IMR-90 (cell line): ENCODE data around the gene OCLN. TPM values are rescaled to one million over a fixed set of nuclear protein-coding genes. Genes with fewer than 3 reads are reported as not detected.

ENCODE experiments used
- ATAC-seq: fragments of 200-7000 bp; cut with Tn5 transposase; 2 replicates; pipeline ENCODE4 v1.9.1; 2020; ENCODE audit warnings: low read depth, mild to moderate bottlenecking, moderate library complexity
- BruUV-seq: library from RNA; stranded (reverse); fragments of 400-500 nt; replicated peaks from 2 replicates; lab custom pipeline; 2021; lab: Mats Ljungman, UMichigan
- CTCF ChIA-PET: fragments of 300-600 bp; formaldehyde crosslinking; extraction: SDS; loops from one replicate; lab custom pipeline; 2021; ENCODE audit warnings: antibody characterized with exemption; lab: Yijun Ruan, JAX
- POLR2A ChIA-PET: fragments of 300-600 bp; sonication (Branson Sonifier 250); formaldehyde crosslinking; loops from one replicate; lab custom pipeline; 2022; ENCODE audit warnings: antibody characterized with exemption; ENCODE audit not compliant: unreplicated experiment; lab: Charles Lee
- DNase-seq: peaks from one replicate; pipeline ENCODE4 v3.0.0; 2013
- H2AFZ ChIP-seq: replicated peaks from 2 replicates; pipeline ENCODE3; 2013; ENCODE audit warnings: low read length, mild to moderate bottlenecking; ENCODE audit not compliant: poor library complexity
- H2AK5ac ChIP-seq: 2 replicates; pipeline ENCODE4 v1.6.1; 2013; ENCODE audit warnings: low read depth, low read length, inconsistent platforms
- H2AK9ac ChIP-seq: replicated peaks from 2 replicates; pipeline ENCODE3; 2013; ENCODE audit warnings: mild to moderate bottlenecking, low read depth, low read length, moderate library complexity; ENCODE audit not compliant: poor library complexity
- H2BK120ac ChIP-seq: 2 replicates; pipeline ENCODE4 v1.6.1; 2013; ENCODE audit warnings: low read depth, low read length, inconsistent platforms
- H2BK15ac ChIP-seq: 3 replicates; pipeline ENCODE4 v1.6.1; 2013; ENCODE audit warnings: low read depth, low read length, inconsistent platforms
- H2BK20ac ChIP-seq: 2 replicates; pipeline ENCODE4 v1.6.1; 2013; ENCODE audit warnings: low read depth, mild to moderate bottlenecking, inconsistent platforms, low read length, moderate library complexity
- H2BK5ac ChIP-seq: 2 replicates; pipeline ENCODE4 v1.6.1; 2013; ENCODE audit warnings: mild to moderate bottlenecking, low read depth, low read length, inconsistent platforms; ENCODE audit not compliant: poor library complexity, severe bottlenecking
- H3K14ac ChIP-seq: replicated peaks from 2 replicates; pipeline ENCODE4 v1.6.1; 2013; ENCODE audit warnings: low read depth, low read length, inconsistent platforms
- H3K18ac ChIP-seq: 2 replicates; pipeline ENCODE4 v1.6.1; 2013; ENCODE audit warnings: low read depth, low read length, control low read depth
- H3K23ac ChIP-seq: 2 replicates; pipeline ENCODE4 v1.6.1; 2013; ENCODE audit warnings: low read depth, low read length, inconsistent platforms
- H3K27ac ChIP-seq: 2 replicates; pipeline ENCODE4 v1.5.1; 2013; ENCODE audit warnings: mild to moderate bottlenecking, control low read depth, low read length; ENCODE audit not compliant: insufficient read depth
- H3K27me3 ChIP-seq: 2 replicates; pipeline ENCODE4 v1.6.1; 2013; ENCODE audit warnings: low read length; ENCODE audit not compliant: control insufficient read depth, insufficient read depth
- H3K36me3 ChIP-seq: 2 replicates; pipeline ENCODE4 v1.6.1; 2013; ENCODE audit warnings: low read length, mixed read lengths; ENCODE audit not compliant: control insufficient read depth, insufficient read depth
- H3K4ac ChIP-seq: 2 replicates; pipeline ENCODE4 v1.6.1; 2013; ENCODE audit warnings: low read depth, low read length, inconsistent platforms
- H3K4me1 ChIP-seq: 2 replicates; pipeline ENCODE4 v1.6.1; 2013; ENCODE audit warnings: low read length, mixed read lengths; ENCODE audit not compliant: control insufficient read depth, insufficient read depth
- H3K4me2 ChIP-seq: 2 replicates; pipeline ENCODE4 v1.6.1; 2013; ENCODE audit warnings: low read depth, mild to moderate bottlenecking, control low read depth, low read length, moderate library complexity
- H3K4me3 ChIP-seq: 2 replicates; pipeline ENCODE4 v1.5.1; 2013; ENCODE audit warnings: low read depth, mild to moderate bottlenecking, control low read depth, low read length, moderate library complexity; ENCODE audit not compliant: insufficient read depth
- H3K56ac ChIP-seq: 2 replicates; pipeline ENCODE4 v1.6.1; 2013; ENCODE audit warnings: low read length, inconsistent platforms; ENCODE audit not compliant: insufficient read depth; ENCODE audit errors: extremely low read depth
- H3K79me1 ChIP-seq, 2 experiments: 2 replicates each; pipeline ENCODE4 v1.6.1; 2013; ENCODE audit warnings: low read length in 2 of 2, inconsistent platforms in 1 of 2, low read depth in 1 of 2
- H3K9ac ChIP-seq: 2 replicates; pipeline ENCODE4 v1.6.1; 2013; ENCODE audit warnings: low read depth, low read length, control low read depth
- H3K9me1 ChIP-seq: 2 replicates; pipeline ENCODE4 v1.6.1; 2013; ENCODE audit warnings: low read length, inconsistent platforms; ENCODE audit not compliant: insufficient read depth
- H3K9me3 ChIP-seq: 2 replicates; pipeline ENCODE4 v1.6.1; 2013; ENCODE audit warnings: low read length; ENCODE audit not compliant: control insufficient read depth, insufficient read depth
- H4K20me1 ChIP-seq: 2 replicates; pipeline ENCODE4 v1.6.1; 2013; ENCODE audit warnings: low read length, inconsistent platforms; ENCODE audit not compliant: insufficient read depth
- H4K5ac ChIP-seq: 2 replicates; pipeline ENCODE4 v1.6.1; 2013; ENCODE audit warnings: mild to moderate bottlenecking, low read depth, low read length, control low read depth
- H4K8ac ChIP-seq, 2 experiments: 2 replicates each; pipeline ENCODE4 v1.6.1; 2013; ENCODE audit warnings: low read depth in 2 of 2, low read length in 2 of 2, control low read depth in 1 of 2, inconsistent platforms in 1 of 2
- H4K91ac ChIP-seq: 2 replicates; pipeline ENCODE4 v1.6.1; 2013; ENCODE audit warnings: low read depth, low read length, inconsistent platforms; ENCODE audit not compliant: insufficient read depth
- CEBPB ChIP-seq: IDR thresholded peaks from 2 replicates; pipeline ENCODE4 v1.6.1; 2012; ENCODE audit warnings: low read depth, low read length, improper control_type of control experiment
- MAFK ChIP-seq: IDR thresholded peaks from 2 replicates; pipeline ENCODE4 v1.6.1; 2012; ENCODE audit warnings: low read depth, low read length, improper control_type of control experiment
- RAD21 ChIP-seq: IDR thresholded peaks from 2 replicates; pipeline ENCODE4 v1.6.1; 2012; ENCODE audit warnings: low read length, improper control_type of control experiment
- WGBS, 2 experiments: methylation state at CpG; one replicate each; pipeline versions ENCODE4 v1.1.5 to v1.1.7; 2013; ENCODE audit warnings: missing lambda C conversion rate in 2 of 2; ENCODE audit not compliant: insufficient read length in 1 of 2; ENCODE audit errors: extremely low coverage in 2 of 2; 5-methylcytosine and 5-hydroxymethylcytosine counted together
- dilution Hi-C: fragments of 300-500 bp; cut with HindIII; formaldehyde crosslinking; loops from one replicate; pipeline ENCODE4 v1.14.3; 2018; ENCODE audit warnings: low sequenced_read_pairs; ENCODE audit not compliant: unreplicated experiment
- in situ Hi-C: fragments of 300-500 bp; cut with MboI; formaldehyde crosslinking; loops from 3 replicates; pipeline ENCODE4 v1.14.3; 2019; ENCODE audit warnings: low sequenced_read_pairs, inconsistent platforms, mixed read lengths
- intact Hi-C: fragments of 100-400 bp; cut with micrococcal nuclease; formaldehyde crosslinking; loops from 2 replicates; pipeline ENCODE4 v1.10.0; 2022
- polyA plus RNA-seq, 3 experiments: library from polyadenylated mRNA; depleted of rRNA; stranded (reverse); fragments of >200 nt; gene quantifications; 2 replicates each; pipeline ENCODE4 v1.2.3, GENCODE V29; 2012; ENCODE audit warnings: low replicate concordance in 1 of 3
- total RNA-seq: library from RNA; depleted of rRNA; stranded (reverse); fragments of >200 nt; gene quantifications from 2 replicates; pipeline ENCODE4 v1.2.3, GENCODE V29; 2012
- TF ChIP-seq, protein P1 (sequence below): fragments of 150-350 bp; IDR thresholded peaks from 2 replicates; pipeline ENCODE4 v1.6.1; 2016; ENCODE audit warnings: low read depth, mild to moderate bottlenecking, low read length, moderate library complexity, borderline replicate concordance

The OCLN gene
- total and polyA plus RNA-seq, 2 of the 4 experiments (the other 2 are of a cell fraction): 0.72 to 0.99 TPM

DNA sequence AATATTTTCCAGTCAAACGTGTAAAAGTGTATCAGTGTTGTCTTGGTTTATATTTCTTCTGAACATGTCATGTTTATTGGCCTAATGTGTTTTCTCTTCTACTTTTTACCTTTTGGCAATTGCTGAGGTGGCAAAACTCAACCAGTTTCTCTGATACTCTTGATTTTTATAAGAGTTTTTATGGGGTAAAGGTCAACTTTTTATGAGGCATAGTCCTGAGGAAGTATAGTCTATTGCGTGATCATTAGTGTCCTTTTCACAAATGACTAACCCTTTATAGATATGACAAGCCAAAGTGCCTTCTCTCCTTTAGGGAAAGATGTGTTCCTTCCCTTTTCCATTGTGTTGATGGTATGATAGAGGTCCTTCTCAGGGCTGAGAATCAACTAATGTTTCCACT lies 32.9 kb downstream of the OCLN start:
- intact Hi-C loops: no loop called here
- Histone ChIP-seq H4K5ac (no peak overlapping the region), H3K36me3 (no peaks in the 10 kb centered on the region), H3K9me1 (no peaks in the 10 kb centered on the region), H3K4ac (no peak overlapping the region), H4K8ac (no peak overlapping the region), H3K14ac (no peak overlapping the region), H3K9me3 (no peaks in the 10 kb centered on the region), H4K20me1 (no peaks in the 10 kb centered on the region), H3K27ac (no peak overlapping the region), H3K23ac (no peak overlapping the region), H3K27me3 (peaks cover 16% of the 10 kb centered on the region), H2AK5ac (no peak overlapping the region), H3K9ac (no peak overlapping the region), H2BK120ac (no peak overlapping the region), H3K79me1 (no peaks in the 10 kb centered on the region), H2BK5ac (no peak overlapping the region), H2AFZ (no peak overlapping the region), H3K18ac (no peak overlapping the region), H3K56ac (no peak overlapping the region), H2AK9ac (no peak overlapping the region), H3K4me3 (no peak overlapping the region), H4K91ac (no peak overlapping the region), H3K4me2 (no peak overlapping the region), H3K4me1 (peaks cover 3% of the 10 kb centered on the region), H2BK20ac (no peak overlapping the region), H2BK15ac (no peak overlapping the region)
- no TSS peak for BruUV-seq
- dilution Hi-C loops: no loop called here
- TF ChIP-seq, protein P1, sequence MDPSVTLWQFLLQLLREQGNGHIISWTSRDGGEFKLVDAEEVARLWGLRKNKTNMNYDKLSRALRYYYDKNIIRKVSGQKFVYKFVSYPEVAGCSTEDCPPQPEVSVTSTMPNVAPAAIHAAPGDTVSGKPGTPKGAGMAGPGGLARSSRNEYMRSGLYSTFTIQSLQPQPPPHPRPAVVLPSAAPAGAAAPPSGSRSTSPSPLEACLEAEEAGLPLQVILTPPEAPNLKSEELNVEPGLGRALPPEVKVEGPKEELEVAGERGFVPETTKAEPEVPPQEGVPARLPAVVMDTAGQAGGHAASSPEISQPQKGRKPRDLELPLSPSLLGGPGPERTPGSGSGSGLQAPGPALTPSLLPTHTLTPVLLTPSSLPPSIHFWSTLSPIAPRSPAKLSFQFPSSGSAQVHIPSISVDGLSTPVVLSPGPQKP: no peak
- TF ChIP-seq CEBPB (no peak), RAD21 (no peak), MAFK (peak; percentile 79)
- ATAC-seq (no peak), DNase-seq (no peak)
- CTCF ChIA-PET: no interaction called here
- WGBS, 2 experiments: no CpG with 5 or more reads among the region's 2 CpGs
- POLR2A ChIA-PET: no interaction called here
- in situ Hi-C loops: no loop called here
